Smooth muscle cell (in vitro differentiated cells): Measurements from ENCODE around the gene ANTXRL. TPM values are rescaled to one million over a fixed set of nuclear protein-coding genes. Genes with fewer than 3 reads are reported as not detected.
"Not testable (repeated sequence)": the region's sequence is repeated elsewhere in the genome, so short reads cannot be mapped to it uniquely, and the experiment has no call there.

Experiments used
- DNase-seq: peaks from one replicate; lab custom pipeline; 2025; ENCODE audit not compliant: unreplicated experiment; lab: John Stamatoyannopoulos, UW
- H2AFZ ChIP-seq: fragments of 200-600 bp; sonication (generic); 2 replicates; pipeline ENCODE4 v1.6.0; 2016; ENCODE audit warnings: antibody characterized with exemption, low read depth, mild to moderate bottlenecking
- H3F3A ChIP-seq: fragments of 200-600 bp; sonication (generic); 2 replicates; pipeline ENCODE4 v1.6.0; 2017; ENCODE audit warnings: antibody characterized with exemption, low read depth
- H3K27ac ChIP-seq: fragments of 200-600 bp; sonication (generic); 2 replicates; pipeline ENCODE4 v1.5.1; 2016; ENCODE audit warnings: low read depth, mild to moderate bottlenecking
- H3K27me3 ChIP-seq: fragments of 200-600 bp; sonication (generic); 2 replicates; pipeline ENCODE4 v1.6.1; 2016; ENCODE audit warnings: low read depth, mild to moderate bottlenecking
- H3K36me3 ChIP-seq: fragments of 200-600 bp; sonication (generic); 2 replicates; pipeline ENCODE4 v1.5.1; 2016; ENCODE audit warnings: low read depth
- H3K4me1 ChIP-seq: fragments of 200-600 bp; sonication (generic); 2 replicates; pipeline ENCODE4 v1.5.1; 2016; ENCODE audit warnings: low read depth
- H3K4me2 ChIP-seq: fragments of 200-600 bp; sonication (generic); 2 replicates; pipeline ENCODE4 v1.6.0; 2016; ENCODE audit warnings: mild to moderate bottlenecking
- H3K4me3 ChIP-seq: fragments of 200-600 bp; sonication (generic); 2 replicates; pipeline ENCODE4 v1.5.1; 2016; ENCODE audit warnings: mild to moderate bottlenecking
- H3K79me2 ChIP-seq: fragments of 200-600 bp; sonication (generic); 2 replicates; pipeline ENCODE4 v1.6.0; 2016; ENCODE audit warnings: low read depth, mild to moderate bottlenecking
- H3K9ac ChIP-seq: fragments of 200-600 bp; sonication (generic); 2 replicates; pipeline ENCODE4 v1.6.0; 2016; ENCODE audit warnings: low read depth
- H3K9me3 ChIP-seq: fragments of 200-600 bp; sonication (generic); replicated peaks from 2 replicates; pipeline ENCODE4 v1.5.1; 2016; ENCODE audit warnings: low read depth
- H4K20me1 ChIP-seq: fragments of 200-600 bp; sonication (generic); 2 replicates; pipeline ENCODE4 v1.6.0; 2016; ENCODE audit warnings: low read depth
- CTCF ChIP-seq: fragments of 200-600 bp; sonication (generic); IDR thresholded peaks from 2 replicates; pipeline ENCODE4 v1.5.1; 2017; ENCODE audit warnings: borderline replicate concordance, mild to moderate bottlenecking, antibody characterized with exemption; ENCODE audit not compliant: insufficient read depth, poor library complexity, severe bottlenecking
- WGBS: methylation state at CpG from one replicate; pipeline ENCODE4 v1.1.7; 2016; ENCODE audit warnings: low lambda C conversion rate; 5-methylcytosine and 5-hydroxymethylcytosine counted together
- polyA plus RNA-seq: library from polyadenylated mRNA; unstranded; fragments of >200 nt; fragmentation: Nextera tagmentation; extraction: Ambion mirVana; gene quantifications from 2 replicates; pipeline ENCODE4 v1.2.1, GENCODE V29; 2016
- total RNA-seq: library from RNA; depleted of rRNA; stranded (reverse); fragments of >200 nt; gene quantifications from 2 replicates; pipeline ENCODE4 v1.2.3, GENCODE V29; 2014

Gene ANTXRL
- total and polyA plus RNA-seq, 2 experiments from 2014 or later = not detected

GRCh38 chr10:46314071-46314470 lies 27.3 kb downstream of the ANTXRL start:
- 92% methylated on average over 8 of the region's 8 CpGs for WGBS
- Histone ChIP-seq H3K9ac (no peak overlapping the region), H2AFZ (no peak overlapping the region), H3K4me1 (peaks cover 4% of the 10 kb centered on the region), H3K27me3 (no peaks in the 10 kb centered on the region), H3K9me3 (no peaks in the 10 kb centered on the region), H3K27ac (no peak overlapping the region), H3K36me3 (no peaks in the 10 kb centered on the region), H4K20me1 (no peaks in the 10 kb centered on the region), H3F3A (peaks cover 8% of the 10 kb centered on the region), H3K4me2 (no peak overlapping the region), H3K79me2 (no peaks in the 10 kb centered on the region), H3K4me3 (no peak overlapping the region)
- TF ChIP-seq CTCF = no peak
- no peak for DNase-seq

GRCh38 chr10:46315071-46315860 lies 28.5 kb downstream of the ANTXRL start:
- H3K4me1 ChIP-seq, H4K20me1 ChIP-seq, H3K27me3 ChIP-seq, H3K4me3 ChIP-seq, DNase-seq, H3K79me2 ChIP-seq, H3F3A ChIP-seq, H3K9ac ChIP-seq, H3K9me3 ChIP-seq, H3K36me3 ChIP-seq, H2AFZ ChIP-seq: not testable (repeated sequence)
- Histone ChIP-seq H3K27ac (peak overlapping the region; percentile 61), H3K4me2 (peak overlapping the region; percentile 43)
- WGBS = 32% methylated on average over 10 of the region's 10 CpGs

- no peak overlapping the region for H3K9ac ChIP-seq
- WGBS = 84% methylated on average over 5 of the region's 5 CpGs
- no peak overlapping the region for H3K27ac ChIP-seq
- no peak for TF ChIP-seq CTCF
- H3K36me3 ChIP-seq = no peaks in the 10 kb centered on the region
- no peak overlapping the region for H3K4me2 ChIP-seq
- H3K9me3 ChIP-seq = no peaks in the 10 kb centered on the region
- no peak overlapping the region for H2AFZ ChIP-seq
- no peaks in the 10 kb centered on the region for H3K79me2 ChIP-seq
- H3K27me3 ChIP-seq = no peaks in the 10 kb centered on the region
- H4K20me1 ChIP-seq = no peaks in the 10 kb centered on the region
- H3K4me1 ChIP-seq = peaks cover 4% of the 10 kb centered on the region
- no peak overlapping the region for H3K4me3 ChIP-seq
- DNase-seq = no peak
- H3F3A ChIP-seq = peaks cover 8% of the 10 kb centered on the region
Observed at GRCh38 chr10:46317370-46317769, 30.6 kb downstream of the ANTXRL start.

- no peaks in the 10 kb centered on the region for H3K27me3 ChIP-seq
- H3K4me2 ChIP-seq = no peak overlapping the region
- no peaks in the 10 kb centered on the region for H3K9me3 ChIP-seq
- no peak for TF ChIP-seq CTCF
- WGBS = 98% methylated on average over 2 of the region's 2 CpGs
- no peak for DNase-seq
- no peaks in the 10 kb centered on the region for H3K36me3 ChIP-seq
- H3K4me1 ChIP-seq = peaks cover 4% of the 10 kb centered on the region
- H2AFZ ChIP-seq = no peak overlapping the region
- H3K9ac ChIP-seq = no peak overlapping the region
- no peak overlapping the region for H3K27ac ChIP-seq
- H3K4me3 ChIP-seq = no peak overlapping the region
- H3K79me2 ChIP-seq = no peaks in the 10 kb centered on the region
- no peaks in the 10 kb centered on the region for H4K20me1 ChIP-seq
- peaks cover 8% of the 10 kb centered on the region for H3F3A ChIP-seq
Observed at GRCh38 chr10:46317889-46318288, 31.1 kb downstream of the ANTXRL start.
